KMS-11 (cell line): Measurements from ENCODE around the gene PNLDC1.

Experiments
- H2AFZ ChIP-seq: fragments of 200-600 bp; sonication (generic); 2 replicates; pipeline ENCODE4 v1.6.1; 2016; ENCODE audit warnings: antibody characterized with exemption, mixed run types, low read depth
- H3K27ac ChIP-seq: fragments of 200-600 bp; sonication (generic); 2 replicates; pipeline ENCODE4 v1.6.1; 2016; ENCODE audit warnings: mild to moderate bottlenecking, mixed run types
- H3K27me3 ChIP-seq: fragments of 200-600 bp; sonication (generic); 2 replicates; pipeline ENCODE4 v1.6.1; 2017; ENCODE audit warnings: mild to moderate bottlenecking, low read depth, mixed run types, moderate library complexity; ENCODE audit not compliant: insufficient read depth
- H3K36me3 ChIP-seq: fragments of 200-600 bp; sonication (generic); 2 replicates; pipeline ENCODE4 v1.6.1; 2017; ENCODE audit warnings: mild to moderate bottlenecking, mixed run types; ENCODE audit not compliant: insufficient read depth
- H3K4me1 ChIP-seq: fragments of 200-600 bp; sonication (generic); 2 replicates; pipeline ENCODE4 v1.6.1; 2016; ENCODE audit warnings: mild to moderate bottlenecking, low read depth, mixed run types; ENCODE audit not compliant: poor library complexity, severe bottlenecking
- H3K4me2 ChIP-seq: fragments of 200-600 bp; sonication (generic); 2 replicates; pipeline ENCODE4 v1.7.0; 2016; ENCODE audit warnings: mild to moderate bottlenecking, mixed run types
- H3K4me3 ChIP-seq: fragments of 200-600 bp; sonication (generic); IDR thresholded peaks from 2 replicates; pipeline ENCODE4 v1.6.1; 2017; ENCODE audit warnings: low read depth, low read length, mixed read lengths; ENCODE audit not compliant: insufficient read depth
- H3K79me2 ChIP-seq: fragments of 200-600 bp; sonication (generic); 2 replicates; pipeline ENCODE4 v1.6.1; 2016; ENCODE audit warnings: low read depth, mixed run types; ENCODE audit not compliant: insufficient read depth
- H3K9ac ChIP-seq: fragments of 200-600 bp; sonication (generic); 2 replicates; pipeline ENCODE4 v1.6.1; 2016; ENCODE audit warnings: mild to moderate bottlenecking, mixed run types
- H4K20me1 ChIP-seq: fragments of 200-600 bp; sonication (generic); 2 replicates; pipeline ENCODE4 v1.6.1; 2016; ENCODE audit warnings: mild to moderate bottlenecking, mixed run types; ENCODE audit not compliant: insufficient read depth
- TF ChIP-seq, protein P1 (sequence below): fragments of 200-600 bp; sonication (generic); conservative IDR thresholded peaks from 2 replicates; pipeline ENCODE4 v1.6.1; 2017; ENCODE audit warnings: low read depth, mild to moderate bottlenecking, antibody characterized with exemption, low read length, moderate library complexity, mixed read lengths

PNLDC1 gene

GRCh38 chr6:159754959-159755914 is 44.8 kb upstream of the PNLDC1 start:
- no peaks in the 10 kb centered on the region for H3K27me3 ChIP-seq
- H3K27ac ChIP-seq, result no peak overlapping the region
- no peaks in the 10 kb centered on the region for H3K36me3 ChIP-seq
- 0 out of 2 replicates have a peak, but pooled peaks cover 3% of the 10 kb centered on the region for H4K20me1 ChIP-seq
- peaks cover 5% of the 10 kb centered on the region for H3K4me1 ChIP-seq
- H3K4me3 ChIP-seq, result no peak overlapping the region
- TF ChIP-seq, protein P1, sequence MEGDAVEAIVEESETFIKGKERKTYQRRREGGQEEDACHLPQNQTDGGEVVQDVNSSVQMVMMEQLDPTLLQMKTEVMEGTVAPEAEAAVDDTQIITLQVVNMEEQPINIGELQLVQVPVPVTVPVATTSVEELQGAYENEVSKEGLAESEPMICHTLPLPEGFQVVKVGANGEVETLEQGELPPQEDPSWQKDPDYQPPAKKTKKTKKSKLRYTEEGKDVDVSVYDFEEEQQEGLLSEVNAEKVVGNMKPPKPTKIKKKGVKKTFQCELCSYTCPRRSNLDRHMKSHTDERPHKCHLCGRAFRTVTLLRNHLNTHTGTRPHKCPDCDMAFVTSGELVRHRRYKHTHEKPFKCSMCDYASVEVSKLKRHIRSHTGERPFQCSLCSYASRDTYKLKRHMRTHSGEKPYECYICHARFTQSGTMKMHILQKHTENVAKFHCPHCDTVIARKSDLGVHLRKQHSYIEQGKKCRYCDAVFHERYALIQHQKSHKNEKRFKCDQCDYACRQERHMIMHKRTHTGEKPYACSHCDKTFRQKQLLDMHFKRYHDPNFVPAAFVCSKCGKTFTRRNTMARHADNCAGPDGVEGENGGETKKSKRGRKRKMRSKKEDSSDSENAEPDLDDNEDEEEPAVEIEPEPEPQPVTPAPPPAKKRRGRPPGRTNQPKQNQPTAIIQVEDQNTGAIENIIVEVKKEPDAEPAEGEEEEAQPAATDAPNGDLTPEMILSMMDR, result no peak
- H2AFZ ChIP-seq, result no peak overlapping the region
- no peak overlapping the region for H3K9ac ChIP-seq
- H3K4me2 ChIP-seq, result no peak overlapping the region
- no peaks in the 10 kb centered on the region for H3K79me2 ChIP-seq

DNA sequence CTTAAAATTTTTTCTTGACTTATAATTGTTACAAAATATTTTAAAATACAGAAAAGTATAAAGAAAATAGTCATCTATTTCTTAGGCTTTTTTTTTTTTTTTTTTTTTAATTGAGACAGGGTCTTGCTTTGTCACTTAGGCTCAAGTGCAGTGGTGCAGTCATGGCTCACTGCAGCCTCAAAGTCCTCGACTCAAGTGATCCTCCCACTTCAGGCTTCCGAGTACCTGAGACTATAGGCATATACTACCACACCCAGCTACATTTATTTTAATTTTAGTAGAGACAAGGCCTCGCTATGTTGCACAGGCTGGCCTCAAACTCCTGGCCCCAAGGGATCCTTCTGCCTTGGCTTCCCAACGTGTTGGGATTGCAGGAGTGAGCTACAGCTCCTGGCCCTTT is 43.6 kb upstream of the PNLDC1 start:
- H2AFZ ChIP-seq, result no peak overlapping the region
- no peaks in the 10 kb centered on the region for H3K36me3 ChIP-seq
- H3K4me1 ChIP-seq, result peaks cover 13% of the 10 kb centered on the region
- no peak overlapping the region for H3K4me3 ChIP-seq
- TF ChIP-seq, protein P1, result no peak
- H3K27me3 ChIP-seq, result no peaks in the 10 kb centered on the region
- no peak overlapping the region for H3K9ac ChIP-seq
- no peaks in the 10 kb centered on the region for H3K79me2 ChIP-seq
- H3K4me2 ChIP-seq, result no peak overlapping the region
- 0 out of 2 replicates have a peak, but pooled peaks cover 3% of the 10 kb centered on the region for H4K20me1 ChIP-seq
- no peak overlapping the region for H3K27ac ChIP-seq

DNA sequence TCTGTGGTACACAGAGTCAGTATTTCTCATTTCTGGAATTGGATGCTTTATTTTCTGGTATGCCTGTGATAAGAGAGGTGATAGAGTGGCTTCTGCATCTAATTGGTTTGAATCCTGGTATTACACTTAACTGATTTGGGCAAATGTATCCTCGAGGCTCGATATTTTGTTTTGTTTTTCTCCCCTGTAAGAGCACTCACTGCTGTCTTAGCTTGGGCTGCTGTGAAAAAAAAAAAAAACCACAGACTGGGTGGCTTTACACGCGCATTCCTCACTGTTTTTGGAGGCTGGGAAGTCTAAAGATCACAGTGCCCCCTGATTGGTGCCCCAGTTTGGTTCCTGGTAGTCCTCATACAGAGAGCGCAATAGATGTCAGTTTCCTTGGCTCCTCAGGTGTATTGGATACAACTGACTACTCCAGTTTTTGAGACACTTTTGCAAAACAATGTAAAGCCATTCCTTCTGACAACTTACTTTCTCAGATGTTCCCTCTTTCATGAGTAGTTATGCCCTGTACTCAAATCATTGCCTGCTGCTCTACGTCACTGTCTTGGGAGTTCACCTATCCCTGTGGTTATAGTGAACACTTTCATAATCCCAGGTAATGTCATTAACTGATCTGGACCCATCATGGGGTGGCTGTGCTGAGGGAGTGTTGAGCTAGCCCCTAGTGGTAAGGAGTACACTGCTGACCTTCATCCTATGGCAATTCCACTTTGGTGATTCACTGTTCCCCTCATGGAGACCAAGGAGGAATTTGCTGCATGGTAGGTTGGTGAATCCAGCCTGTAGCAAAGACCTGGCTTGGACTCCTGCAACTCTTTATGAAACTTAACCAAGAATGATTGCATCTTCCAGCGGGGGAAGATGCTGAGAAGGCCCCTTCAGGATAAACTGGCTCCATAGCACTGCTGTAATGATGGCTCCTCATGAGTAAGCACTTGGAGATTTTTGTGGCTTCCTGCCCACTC is 41.8 kb upstream of the PNLDC1 start:
- Histone ChIP-seq H3K27ac (no peak overlapping the region), H3K4me1 (peaks cover 13% of the 10 kb centered on the region), H3K27me3 (no peaks in the 10 kb centered on the region), H3K36me3 (no peaks in the 10 kb centered on the region), H4K20me1 (no peaks in the 10 kb centered on the region), H3K9ac (no peak overlapping the region), H3K79me2 (no peaks in the 10 kb centered on the region), H3K4me3 (no peak overlapping the region), H2AFZ (no peak overlapping the region), H3K4me2 (no peak overlapping the region)
- TF ChIP-seq, protein P1, result no peak

DNA sequence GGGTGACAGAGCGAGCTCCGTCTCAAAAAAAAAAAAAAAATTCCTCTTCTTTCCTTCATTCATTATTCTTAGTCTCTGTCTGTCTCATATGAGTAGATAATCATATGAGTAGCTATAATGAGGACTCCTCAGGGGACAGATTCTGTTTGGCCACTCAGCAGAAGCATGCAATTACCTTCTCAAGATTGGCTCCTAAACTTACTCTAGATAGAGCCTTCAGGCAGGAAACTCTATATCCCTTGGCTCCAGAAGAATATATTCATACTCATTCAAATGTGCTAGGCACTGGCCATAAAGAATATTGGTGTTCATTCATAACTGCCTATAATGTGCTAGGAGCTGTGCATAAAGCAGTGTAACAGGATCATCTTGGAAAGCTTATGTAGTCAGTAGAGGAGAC is 40.4 kb upstream of the PNLDC1 start:
- Histone ChIP-seq H3K79me2 (no peaks in the 10 kb centered on the region), H3K4me2 (no peak overlapping the region), H3K9ac (no peak overlapping the region), H3K27ac (no peak overlapping the region), H4K20me1 (no peaks in the 10 kb centered on the region), H3K27me3 (no peaks in the 10 kb centered on the region), H2AFZ (no peak overlapping the region), H3K4me3 (no peak overlapping the region), H3K36me3 (no peaks in the 10 kb centered on the region), H3K4me1 (peaks cover 13% of the 10 kb centered on the region)
- TF ChIP-seq, protein P1, result no peak
